Neural cell (in vitro differentiated cells): ENCODE results near the gene VAV3. TPM values are rescaled to one million over a fixed set of nuclear protein-coding genes. Genes with fewer than 3 reads are reported as not detected.

Experiments used
- H2AFZ ChIP-seq: fragments of 200-600, 300-800 bp; sonication (generic), shearing (Covaris generic); 2 replicates; pipeline ENCODE4 v1.6.0; 2014; ENCODE audit warnings: low read depth, mild to moderate bottlenecking, antibody characterized with exemption, low read length, moderate library complexity
- H3F3A ChIP-seq: fragments of 200-600 bp; shearing (Covaris generic); 2 replicates; pipeline ENCODE4 v1.6.1; 2016; ENCODE audit warnings: mild to moderate bottlenecking, moderate library complexity, mixed read lengths, antibody characterized with exemption, low read length; ENCODE audit not compliant: insufficient read depth, poor library complexity, severe bottlenecking
- H3K27ac ChIP-seq: fragments of 200-600, 300-800 bp; sonication (generic), shearing (Covaris generic); 2 replicates; pipeline ENCODE4 v1.5.1; 2014; ENCODE audit warnings: mild to moderate bottlenecking, low read length, moderate library complexity
- H3K27me3 ChIP-seq: fragments of 300-800, 200-600 bp; sonication (generic), shearing (Covaris generic); 2 replicates; pipeline ENCODE4 v1.6.0; 2014; ENCODE audit warnings: mild to moderate bottlenecking, low read depth, low read length, moderate library complexity; ENCODE audit not compliant: insufficient read depth
- H3K36me3 ChIP-seq: fragments of 300-800, 200-600 bp; sonication (generic), shearing (Covaris generic); 2 replicates; pipeline ENCODE4 v1.5.1; 2014; ENCODE audit warnings: mild to moderate bottlenecking, antibody characterized with exemption, low read length, moderate library complexity; ENCODE audit not compliant: insufficient read depth
- H3K4me2 ChIP-seq: fragments of 300-800, 200-600 bp; sonication (generic), shearing (Covaris generic); 2 replicates; pipeline ENCODE4 v1.6.0; 2014; ENCODE audit warnings: mild to moderate bottlenecking, low read length
- H3K4me3 ChIP-seq: fragments of 300-800, 200-600 bp; sonication (generic), shearing (Covaris generic); 2 replicates; pipeline ENCODE4 v1.5.1; 2014; ENCODE audit warnings: mild to moderate bottlenecking, low read length, moderate library complexity
- H3K79me2 ChIP-seq: fragments of 200-600 bp; shearing (Covaris generic); replicated peaks from 2 replicates; pipeline ENCODE4 v1.6.0; 2014; ENCODE audit warnings: mild to moderate bottlenecking, low read length, moderate library complexity; ENCODE audit not compliant: insufficient read depth
- H3K9ac ChIP-seq: fragments of 300-800, 200-600 bp; sonication (generic), shearing (Covaris generic); 2 replicates; pipeline ENCODE4 v1.6.1; 2016; ENCODE audit warnings: mild to moderate bottlenecking, low read length, mixed read lengths
- H3K9me2 ChIP-seq: fragments of 200-600 bp; shearing (Covaris generic); 2 replicates; pipeline ENCODE4 v1.6.1; 2016; ENCODE audit warnings: mild to moderate bottlenecking, low read length, mixed read lengths; ENCODE audit not compliant: insufficient read depth
- H3K9me3 ChIP-seq: fragments of 200-600, 300-800 bp; sonication (generic), shearing (Covaris generic); 2 replicates; pipeline ENCODE4 v1.6.1; 2016; ENCODE audit warnings: mild to moderate bottlenecking, mixed run types, low read length, moderate library complexity, mixed read lengths
- H4K20me1 ChIP-seq: fragments of 200-600 bp; shearing (Covaris generic); 2 replicates; pipeline ENCODE4 v1.6.1; 2016; ENCODE audit warnings: mild to moderate bottlenecking, mixed run types; ENCODE audit not compliant: insufficient read depth
- EP300 ChIP-seq: fragments of 450-650 bp; conservative IDR thresholded peaks from 2 replicates; pipeline ENCODE4 v1.6.1; 2014; ENCODE audit warnings: antibody characterized with exemption, mild to moderate bottlenecking, moderate library complexity; ENCODE audit not compliant: poor library complexity, severe bottlenecking
- EZH2 ChIP-seq: fragments of 200-600, 300-800 bp; shearing (Covaris generic), sonication (generic); IDR thresholded peaks from 2 replicates; pipeline ENCODE4 v1.6.1; 2014; ENCODE audit warnings: antibody characterized with exemption, low read length, borderline replicate concordance, mild to moderate bottlenecking; ENCODE audit not compliant: insufficient read depth, poor library complexity, severe bottlenecking
- MXI1 ChIP-seq: fragments of 450-650 bp; conservative IDR thresholded peaks from 2 replicates; pipeline ENCODE4 v1.6.1; 2014; ENCODE audit warnings: antibody characterized with exemption, mild to moderate bottlenecking; ENCODE audit not compliant: poor library complexity, severe bottlenecking
- POLR2AphosphoS5 ChIP-seq: IDR thresholded peaks from 2 replicates; pipeline ENCODE4 v1.6.1; 2012
- RAD21 ChIP-seq: fragments of 450-650 bp; conservative IDR thresholded peaks from 2 replicates; pipeline ENCODE4 v1.6.1; 2014; ENCODE audit warnings: antibody characterized with exemption, mild to moderate bottlenecking, moderate library complexity
- SMC3 ChIP-seq: fragments of 450-650 bp; conservative IDR thresholded peaks from 2 replicates; pipeline ENCODE4 v1.6.1; 2014; ENCODE audit warnings: antibody characterized with exemption, mild to moderate bottlenecking, moderate library complexity; ENCODE audit not compliant: poor library complexity
- TAF1 ChIP-seq: IDR thresholded peaks from 2 replicates; pipeline ENCODE4 v1.6.1; 2012; ENCODE audit warnings: low read depth
- polyA plus RNA-seq: library from polyadenylated mRNA; depleted of rRNA; stranded (reverse); fragments of >200 nt; gene quantifications from 2 replicates; pipeline ENCODE4 v1.2.3, GENCODE V29; 2014
- TF ChIP-seq, protein P1 (sequence below): fragments of 450-650 bp; IDR thresholded peaks from 2 replicates; pipeline ENCODE4 v1.5.1; 2014; ENCODE audit warnings: antibody characterized with exemption, mild to moderate bottlenecking, moderate library complexity; ENCODE audit not compliant: poor library complexity, severe bottlenecking
- TF ChIP-seq, protein P2 (sequence below): IDR thresholded peaks from 2 replicates; pipeline ENCODE4 v1.6.1; 2012; ENCODE audit warnings: borderline replicate concordance

The VAV3 gene
- polyA plus RNA-seq, 1 donor from 2014 or later = 7.6 TPM

DNA sequence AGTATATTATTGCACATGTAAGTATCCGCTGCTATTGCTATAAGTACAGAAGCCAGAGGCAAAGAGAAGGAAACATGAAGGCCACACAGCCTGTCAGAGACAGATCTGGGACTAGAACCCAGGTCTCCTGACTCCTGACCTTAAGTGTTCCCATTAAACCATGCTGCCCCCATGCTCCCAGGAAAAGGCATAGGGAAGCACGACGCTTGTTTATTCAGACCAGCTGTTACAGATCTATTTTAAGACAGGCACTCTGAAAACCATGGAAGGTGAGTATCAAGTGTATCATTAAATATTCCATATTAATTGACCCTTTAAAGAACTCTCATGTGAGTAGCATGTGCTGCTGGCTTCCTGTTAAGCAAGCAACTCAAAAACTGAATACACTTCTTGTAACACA, 11.4 kb downstream of the VAV3 start:
- no peaks in the 10 kb centered on the region for H4K20me1 ChIP-seq
- no peak overlapping the region for H3K27ac ChIP-seq
- H3K36me3 ChIP-seq = no peaks in the 10 kb centered on the region
- no peaks in the 10 kb centered on the region for H3K27me3 ChIP-seq
- H3K9ac ChIP-seq = no peak overlapping the region
- no peak overlapping the region for H2AFZ ChIP-seq
- no peak overlapping the region for H3K4me3 ChIP-seq
- H3K79me2 ChIP-seq = no peaks in the 10 kb centered on the region
- H3K9me3 ChIP-seq = no peaks in the 10 kb centered on the region
- no peak overlapping the region for H3K4me2 ChIP-seq
- no peaks in the 10 kb centered on the region for H3K9me2 ChIP-seq
- H3F3A ChIP-seq = no peaks in the 10 kb centered on the region
- TF ChIP-seq SMC3 (no peak), MXI1 (no peak), EZH2 (no peak), RAD21 (no peak), POLR2AphosphoS5 (no peak), TAF1 (no peak), EP300 (no peak)
- TF ChIP-seq, protein P1, sequence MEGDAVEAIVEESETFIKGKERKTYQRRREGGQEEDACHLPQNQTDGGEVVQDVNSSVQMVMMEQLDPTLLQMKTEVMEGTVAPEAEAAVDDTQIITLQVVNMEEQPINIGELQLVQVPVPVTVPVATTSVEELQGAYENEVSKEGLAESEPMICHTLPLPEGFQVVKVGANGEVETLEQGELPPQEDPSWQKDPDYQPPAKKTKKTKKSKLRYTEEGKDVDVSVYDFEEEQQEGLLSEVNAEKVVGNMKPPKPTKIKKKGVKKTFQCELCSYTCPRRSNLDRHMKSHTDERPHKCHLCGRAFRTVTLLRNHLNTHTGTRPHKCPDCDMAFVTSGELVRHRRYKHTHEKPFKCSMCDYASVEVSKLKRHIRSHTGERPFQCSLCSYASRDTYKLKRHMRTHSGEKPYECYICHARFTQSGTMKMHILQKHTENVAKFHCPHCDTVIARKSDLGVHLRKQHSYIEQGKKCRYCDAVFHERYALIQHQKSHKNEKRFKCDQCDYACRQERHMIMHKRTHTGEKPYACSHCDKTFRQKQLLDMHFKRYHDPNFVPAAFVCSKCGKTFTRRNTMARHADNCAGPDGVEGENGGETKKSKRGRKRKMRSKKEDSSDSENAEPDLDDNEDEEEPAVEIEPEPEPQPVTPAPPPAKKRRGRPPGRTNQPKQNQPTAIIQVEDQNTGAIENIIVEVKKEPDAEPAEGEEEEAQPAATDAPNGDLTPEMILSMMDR = no peak
- TF ChIP-seq, protein P2, sequence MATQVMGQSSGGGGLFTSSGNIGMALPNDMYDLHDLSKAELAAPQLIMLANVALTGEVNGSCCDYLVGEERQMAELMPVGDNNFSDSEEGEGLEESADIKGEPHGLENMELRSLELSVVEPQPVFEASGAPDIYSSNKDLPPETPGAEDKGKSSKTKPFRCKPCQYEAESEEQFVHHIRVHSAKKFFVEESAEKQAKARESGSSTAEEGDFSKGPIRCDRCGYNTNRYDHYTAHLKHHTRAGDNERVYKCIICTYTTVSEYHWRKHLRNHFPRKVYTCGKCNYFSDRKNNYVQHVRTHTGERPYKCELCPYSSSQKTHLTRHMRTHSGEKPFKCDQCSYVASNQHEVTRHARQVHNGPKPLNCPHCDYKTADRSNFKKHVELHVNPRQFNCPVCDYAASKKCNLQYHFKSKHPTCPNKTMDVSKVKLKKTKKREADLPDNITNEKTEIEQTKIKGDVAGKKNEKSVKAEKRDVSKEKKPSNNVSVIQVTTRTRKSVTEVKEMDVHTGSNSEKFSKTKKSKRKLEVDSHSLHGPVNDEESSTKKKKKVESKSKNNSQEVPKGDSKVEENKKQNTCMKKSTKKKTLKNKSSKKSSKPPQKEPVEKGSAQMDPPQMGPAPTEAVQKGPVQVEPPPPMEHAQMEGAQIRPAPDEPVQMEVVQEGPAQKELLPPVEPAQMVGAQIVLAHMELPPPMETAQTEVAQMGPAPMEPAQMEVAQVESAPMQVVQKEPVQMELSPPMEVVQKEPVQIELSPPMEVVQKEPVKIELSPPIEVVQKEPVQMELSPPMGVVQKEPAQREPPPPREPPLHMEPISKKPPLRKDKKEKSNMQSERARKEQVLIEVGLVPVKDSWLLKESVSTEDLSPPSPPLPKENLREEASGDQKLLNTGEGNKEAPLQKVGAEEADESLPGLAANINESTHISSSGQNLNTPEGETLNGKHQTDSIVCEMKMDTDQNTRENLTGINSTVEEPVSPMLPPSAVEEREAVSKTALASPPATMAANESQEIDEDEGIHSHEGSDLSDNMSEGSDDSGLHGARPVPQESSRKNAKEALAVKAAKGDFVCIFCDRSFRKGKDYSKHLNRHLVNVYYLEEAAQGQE = no peak

DNA sequence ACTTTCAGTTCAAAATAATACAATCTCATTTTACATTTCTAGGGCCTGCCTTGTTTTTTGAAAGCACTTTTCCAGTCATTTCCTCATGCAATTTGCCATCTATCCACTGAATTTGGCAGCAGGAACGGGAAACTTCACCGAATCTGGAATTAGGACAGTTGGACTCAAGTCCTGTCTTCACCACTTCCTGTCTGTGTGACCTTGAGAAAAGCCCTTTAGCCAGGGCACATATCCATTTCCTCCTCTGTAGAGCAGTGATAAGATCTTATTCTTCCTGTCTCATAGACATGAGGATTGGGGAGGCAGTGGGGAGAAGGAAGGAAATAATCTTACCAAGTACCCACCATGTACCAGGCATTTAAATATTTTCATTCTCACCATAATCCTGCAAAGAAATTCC, 12.0 kb downstream of the VAV3 start:
- Histone ChIP-seq H3K36me3 (no peaks in the 10 kb centered on the region), H3K27me3 (no peaks in the 10 kb centered on the region), H4K20me1 (no peaks in the 10 kb centered on the region), H3K27ac (no peak overlapping the region), H2AFZ (no peak overlapping the region), H3F3A (no peaks in the 10 kb centered on the region), H3K79me2 (no peaks in the 10 kb centered on the region), H3K9me3 (no peaks in the 10 kb centered on the region), H3K4me2 (no peak overlapping the region), H3K4me3 (no peak overlapping the region), H3K9ac (no peak overlapping the region), H3K9me2 (no peaks in the 10 kb centered on the region)
- TF ChIP-seq TAF1 = no peak
- TF ChIP-seq EP300 = no peak
- TF ChIP-seq, protein P1 = no peak
- no peak for TF ChIP-seq POLR2AphosphoS5
- no peak for TF ChIP-seq EZH2
- no peak for TF ChIP-seq RAD21
- no peak for TF ChIP-seq MXI1
- TF ChIP-seq, protein P2 = no peak
- no peak for TF ChIP-seq SMC3
